ENCODE measurements around the gene ARHGAP15.

GRCh38 chr2:143607231-143608062 is 478.2 kb downstream of the ARHGAP15 start:
- TF ChIP-seq CEBPB (IDR thresholded peaks at IDR 0.05) (no peak), EP300 (IDR thresholded peaks at IDR 0.05; ENCODE audit: borderline replicate concordance) (no peak), REST (IDR thresholded peaks at IDR 0.05; ENCODE audit: low read depth) (no peak), CREB1 (IDR thresholded peaks at IDR 0.05; ENCODE audit: low read depth) (no peak)

Measured in Ishikawa (cell line).